Stimulated activated effector memory CD8-positive, alpha-beta T cell treated with anti-CD3 and anti-CD28 coated beads, Interleukin-12 subunit alpha, Interleukin-12 subunit beta, amount 100 ng/mL, for 72 hours (primary cell): ENCODE measurements around the gene MTHFD2L.

Source experiments
- ATAC-seq: fragments of 150-1000 bp; cut with Tn5 transposase; 2 replicates; pipeline ENCODE4 v1.10.0; 2021
- DNase-seq, 2 donors: peaks; one replicate each; pipeline ENCODE4 v3.0.0; 2021 to 2022; ENCODE audit warnings: low spot score in 2 of 2
- H3K27ac Mint-ChIP-seq: one replicate; pipeline ENCODE4 v1.8.0; 2022; ENCODE audit warnings: mild to moderate bottlenecking, mixed read lengths
- H3K36me3 Mint-ChIP-seq: one replicate; pipeline ENCODE4 v1.8.0; 2022; ENCODE audit warnings: mild to moderate bottlenecking, mixed read lengths
- H3K4me1 Mint-ChIP-seq: one replicate; pipeline ENCODE4 v1.8.0; 2022; ENCODE audit warnings: mixed read lengths
- H3K4me3 Mint-ChIP-seq: one replicate; pipeline ENCODE4 v1.8.0; 2022; ENCODE audit warnings: mild to moderate bottlenecking, mixed read lengths
- H3K9me3 Mint-ChIP-seq: one replicate; pipeline ENCODE4 v1.8.0; 2022; ENCODE audit warnings: mixed read lengths

The MTHFD2L gene

DNA sequence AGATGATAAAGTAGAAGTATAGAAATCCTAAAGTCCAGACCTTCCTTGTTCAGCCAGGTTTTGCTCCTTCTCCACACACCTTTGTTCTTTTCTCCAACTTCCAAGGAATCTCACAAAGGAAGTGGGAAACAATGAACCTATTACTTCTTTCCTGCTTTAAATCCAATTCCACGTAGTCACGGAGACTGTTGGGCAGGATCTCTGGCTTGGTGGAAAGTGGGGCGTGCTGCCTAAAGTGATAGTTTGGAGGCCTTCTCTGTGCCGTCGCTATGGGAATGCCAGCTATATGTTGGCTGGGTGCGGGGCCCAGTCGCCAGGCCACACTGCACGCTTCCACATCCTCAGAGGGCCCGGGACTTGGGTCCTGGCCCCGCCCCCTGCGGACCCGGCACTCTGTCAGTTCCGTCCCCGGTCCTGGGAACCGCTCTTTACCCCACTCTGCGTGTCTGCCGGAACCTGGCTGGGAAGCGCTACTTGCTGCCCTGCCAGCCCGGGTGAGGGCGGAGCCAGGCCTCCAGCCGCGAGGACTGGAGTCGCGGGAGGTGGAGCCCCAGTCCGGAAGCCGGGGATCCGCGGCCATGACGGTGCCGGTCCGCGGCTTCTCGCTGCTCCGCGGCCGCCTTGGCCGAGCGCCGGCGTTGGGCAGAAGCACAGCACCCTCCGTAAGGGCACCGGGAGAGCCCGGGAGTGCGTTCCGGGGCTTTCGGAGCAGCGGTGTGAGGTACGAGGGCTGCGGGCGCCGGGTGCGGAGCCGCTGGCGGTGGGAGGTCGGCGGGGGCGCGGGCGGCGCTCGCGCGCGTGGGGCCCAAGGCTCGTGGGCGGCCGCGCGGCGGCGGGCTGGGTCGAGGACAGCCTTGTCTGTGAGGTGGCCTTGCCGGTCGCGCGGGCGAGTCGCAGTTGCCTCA lies at the start of gene MTHFD2L:
TSS of gene MTHFD2L (plus strand) at position 558 of the 905 bp plus-strand sequence. CDS start at position 579, 21 bp downstream.
- Mint-ChIP-seq H3K4me3 (peak within 1 kb of the TSS; percentile 79), H3K27ac (peak within 1 kb of the TSS; percentile 92), H3K9me3 (no peaks in the 10 kb centered on the region), H3K4me1 (peaks cover 35% of the 10 kb centered on the region), H3K36me3 (peaks cover 35% of the 10 kb centered on the region)
- DNase-seq (peak; percentile 73 to 91), ATAC-seq (peak; percentile 99)

DNA sequence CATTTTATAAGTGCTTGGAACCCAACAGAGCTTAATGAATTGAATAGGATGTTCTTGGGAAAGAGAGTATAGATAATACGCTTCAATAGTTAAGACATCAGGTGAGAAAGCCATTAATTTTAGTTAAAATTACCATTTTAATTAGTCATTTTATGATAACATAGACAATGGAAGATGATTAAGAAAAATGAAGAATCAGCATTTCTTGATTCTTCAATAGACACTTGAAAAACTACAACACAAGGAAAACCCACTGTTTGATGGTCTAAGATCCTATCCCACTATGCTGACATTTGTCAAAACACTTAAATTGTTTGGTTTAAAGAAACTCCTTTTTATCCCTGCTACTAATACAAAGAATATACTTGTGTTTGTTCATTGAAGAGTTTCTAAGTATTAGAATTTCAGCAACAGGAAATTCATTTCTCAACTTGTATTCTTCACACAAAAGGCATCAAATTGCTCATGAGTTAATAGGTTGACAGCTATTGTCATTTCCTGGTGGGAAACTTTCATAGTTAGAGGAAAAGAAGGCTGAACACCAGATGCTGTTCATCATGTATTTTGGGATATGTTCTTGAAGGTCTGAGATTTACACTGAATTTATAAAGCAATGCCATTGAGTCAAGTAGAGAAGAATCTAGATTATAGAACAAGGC lies 49.3 kb upstream of the MTHFD2L start:
- H3K36me3 Mint-ChIP-seq, result no peaks in the 10 kb centered on the region

DNA sequence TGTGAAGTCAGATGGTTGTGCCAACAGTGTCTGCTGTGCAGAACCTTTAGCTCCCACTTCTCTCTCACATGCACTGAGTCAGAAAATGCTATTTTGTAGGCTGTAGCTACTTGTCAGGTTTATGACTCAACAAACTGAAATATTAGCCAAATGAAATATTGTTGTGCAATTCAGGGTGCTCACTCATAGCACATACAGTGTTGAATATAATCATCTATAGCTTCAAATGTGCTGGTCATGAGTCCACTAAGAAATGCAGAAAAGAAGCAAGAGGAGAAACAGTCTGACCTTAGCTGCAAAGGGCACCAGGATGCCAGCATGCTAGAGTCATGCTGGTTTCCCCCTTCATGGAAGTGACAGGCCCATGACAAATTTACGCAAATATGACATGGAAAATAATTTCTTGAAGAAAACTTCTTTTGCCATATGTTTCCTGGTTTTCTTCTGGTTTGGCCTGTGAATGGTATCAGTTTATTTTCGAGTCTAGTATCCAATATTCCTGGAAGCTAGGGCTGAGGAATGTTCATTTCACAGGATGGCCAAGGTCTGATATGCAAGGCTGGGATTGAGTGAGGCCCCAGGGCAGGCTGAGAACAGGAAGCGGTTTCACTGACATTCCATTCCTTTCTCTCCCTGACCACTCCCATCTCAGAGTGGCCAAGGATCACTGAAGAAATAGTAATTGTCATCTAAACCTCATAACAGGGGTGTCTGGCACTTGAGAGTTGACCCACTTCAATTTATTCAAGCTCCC lies 48.6 kb upstream of the MTHFD2L start:
- no peaks in the 10 kb centered on the region for H3K36me3 Mint-ChIP-seq
- no peaks in the 10 kb centered on the region for H3K4me1 Mint-ChIP-seq
- no peak overlapping the region for H3K27ac Mint-ChIP-seq
- ATAC-seq, result peak; percentile 47
- no peaks in the 10 kb centered on the region for H3K9me3 Mint-ChIP-seq
- DNase-seq, result no peak
- no peak overlapping the region for H3K4me3 Mint-ChIP-seq

More for the DNA sequence above, 49.3 kb upstream of the MTHFD2L start:
- H3K4me3 Mint-ChIP-seq, result no peak overlapping the region
- DNase-seq (no peak), ATAC-seq (no peak)
- no peaks in the 10 kb centered on the region for H3K4me1 Mint-ChIP-seq
- H3K27ac Mint-ChIP-seq, result no peak overlapping the region
- H3K9me3 Mint-ChIP-seq, result no peaks in the 10 kb centered on the region

DNA sequence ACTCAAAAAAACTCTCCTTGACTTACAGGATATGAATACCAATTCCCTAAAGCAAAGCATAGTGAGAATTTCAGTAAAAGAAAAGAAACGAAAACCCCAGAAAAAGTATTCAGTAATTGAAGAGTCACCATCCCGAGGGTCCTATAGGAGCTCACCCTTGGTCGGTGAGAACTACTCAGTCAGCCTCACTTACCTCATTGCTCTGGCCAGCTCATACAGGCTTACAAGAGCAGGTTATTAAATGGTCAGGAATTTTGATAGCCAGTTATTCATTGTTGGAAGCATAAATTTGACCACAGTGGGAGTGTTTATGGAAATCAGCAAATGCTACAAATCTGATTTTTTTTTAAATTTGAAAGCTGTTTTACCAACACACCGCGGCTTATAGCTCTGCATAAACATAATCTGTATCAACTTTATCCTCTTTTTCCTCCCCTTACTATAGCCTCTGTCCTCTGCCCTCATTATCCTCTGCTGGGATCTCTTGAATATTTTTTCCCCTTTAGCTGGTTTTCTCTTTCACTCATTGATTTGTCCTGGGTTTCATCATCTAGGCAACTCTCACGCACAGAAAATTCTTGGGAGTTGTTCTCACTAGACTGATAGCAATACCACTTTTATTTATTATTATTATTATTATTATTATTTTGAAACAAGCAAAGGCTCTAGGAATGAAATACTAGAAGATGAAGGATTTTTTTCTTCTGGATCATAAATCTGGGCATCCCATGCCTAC lies 47.9 kb upstream of the MTHFD2L start:
- no peak overlapping the region for H3K27ac Mint-ChIP-seq
- H3K4me3 Mint-ChIP-seq, result no peak overlapping the region
- H3K9me3 Mint-ChIP-seq, result no peaks in the 10 kb centered on the region
- no peaks in the 10 kb centered on the region for H3K36me3 Mint-ChIP-seq
- H3K4me1 Mint-ChIP-seq, result no peaks in the 10 kb centered on the region
- DNase-seq (no peak), ATAC-seq (no peak)

DNA sequence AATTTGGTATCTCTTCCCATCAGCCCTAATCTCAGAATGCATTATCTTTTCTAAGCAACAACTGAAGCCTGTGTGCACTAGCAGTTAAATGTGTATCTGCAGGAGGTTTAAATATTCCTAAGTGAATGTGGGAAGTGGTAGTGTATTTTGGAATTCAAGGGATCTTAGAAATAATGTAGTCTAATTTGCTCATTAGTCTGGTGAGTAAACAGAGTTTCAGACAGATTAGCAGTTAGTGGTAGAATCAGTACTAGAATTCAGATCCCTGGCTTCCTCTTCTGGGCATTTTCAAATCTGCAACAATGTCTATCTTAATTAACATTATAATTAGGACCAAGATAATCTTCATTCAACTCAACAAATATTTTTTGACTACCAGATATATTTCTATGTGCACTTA lies 47.2 kb upstream of the MTHFD2L start:
- Mint-ChIP-seq H3K36me3 (no peaks in the 10 kb centered on the region), H3K4me3 (no peak overlapping the region), H3K27ac (no peak overlapping the region), H3K9me3 (no peaks in the 10 kb centered on the region), H3K4me1 (no peaks in the 10 kb centered on the region)
- ATAC-seq (no peak), DNase-seq (no peak)

DNA sequence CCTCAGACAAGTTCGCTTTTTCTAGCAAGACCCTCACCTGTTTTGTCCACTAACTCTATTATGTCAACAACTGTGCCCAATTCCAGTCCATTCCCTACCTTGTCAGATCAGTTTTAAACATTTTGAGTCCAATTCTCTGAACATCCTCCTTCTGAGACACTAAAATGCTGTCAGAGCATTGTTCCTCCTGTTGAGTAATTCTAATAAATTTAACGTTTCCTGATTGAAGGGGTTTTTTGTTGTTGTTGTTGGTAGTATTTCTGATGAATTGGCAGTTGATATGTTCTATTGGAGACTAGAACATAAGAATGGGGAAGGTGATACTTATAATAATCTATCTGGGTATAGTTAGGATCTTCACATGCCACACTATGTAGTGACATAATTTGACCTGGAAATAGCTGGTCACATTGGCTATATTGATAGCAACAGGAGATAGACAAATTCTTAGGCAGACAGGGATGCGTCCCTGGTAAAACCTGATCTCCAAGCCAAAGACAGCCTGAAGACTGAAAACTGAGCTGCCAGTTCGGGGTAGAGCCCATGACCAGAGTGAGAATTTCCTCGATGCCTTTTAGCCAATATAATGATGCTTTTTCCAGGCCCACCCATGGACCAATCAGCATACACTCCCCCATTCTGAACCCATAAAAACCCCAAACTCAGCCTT lies 46.5 kb upstream of the MTHFD2L start:
- ATAC-seq (no peak), DNase-seq (no peak)
- H3K36me3 Mint-ChIP-seq, result no peaks in the 10 kb centered on the region
- no peaks in the 10 kb centered on the region for H3K4me1 Mint-ChIP-seq
- H3K4me3 Mint-ChIP-seq, result no peak overlapping the region
- no peak overlapping the region for H3K27ac Mint-ChIP-seq
- no peaks in the 10 kb centered on the region for H3K9me3 Mint-ChIP-seq

DNA sequence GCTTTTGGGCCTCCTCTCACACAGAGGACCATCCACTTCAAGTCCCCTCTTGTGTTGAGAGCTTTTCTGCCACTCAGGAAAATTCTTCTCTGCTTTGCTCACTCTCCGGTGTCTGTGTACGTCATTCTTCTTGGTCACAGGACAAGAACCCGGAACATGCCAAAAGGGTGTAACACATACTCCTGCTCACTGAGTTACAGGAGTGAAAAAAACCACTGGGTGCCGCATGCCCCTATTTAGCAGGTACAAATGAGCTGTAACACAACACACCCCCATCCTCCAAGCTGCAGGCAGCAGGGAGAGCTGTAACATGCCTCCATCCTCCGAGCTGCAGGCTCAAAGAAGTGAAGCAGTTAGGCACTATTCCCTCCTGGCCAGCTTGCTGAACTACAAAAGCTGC lies 45.9 kb upstream of the MTHFD2L start:
- no peaks in the 10 kb centered on the region for H3K4me1 Mint-ChIP-seq

DNA sequence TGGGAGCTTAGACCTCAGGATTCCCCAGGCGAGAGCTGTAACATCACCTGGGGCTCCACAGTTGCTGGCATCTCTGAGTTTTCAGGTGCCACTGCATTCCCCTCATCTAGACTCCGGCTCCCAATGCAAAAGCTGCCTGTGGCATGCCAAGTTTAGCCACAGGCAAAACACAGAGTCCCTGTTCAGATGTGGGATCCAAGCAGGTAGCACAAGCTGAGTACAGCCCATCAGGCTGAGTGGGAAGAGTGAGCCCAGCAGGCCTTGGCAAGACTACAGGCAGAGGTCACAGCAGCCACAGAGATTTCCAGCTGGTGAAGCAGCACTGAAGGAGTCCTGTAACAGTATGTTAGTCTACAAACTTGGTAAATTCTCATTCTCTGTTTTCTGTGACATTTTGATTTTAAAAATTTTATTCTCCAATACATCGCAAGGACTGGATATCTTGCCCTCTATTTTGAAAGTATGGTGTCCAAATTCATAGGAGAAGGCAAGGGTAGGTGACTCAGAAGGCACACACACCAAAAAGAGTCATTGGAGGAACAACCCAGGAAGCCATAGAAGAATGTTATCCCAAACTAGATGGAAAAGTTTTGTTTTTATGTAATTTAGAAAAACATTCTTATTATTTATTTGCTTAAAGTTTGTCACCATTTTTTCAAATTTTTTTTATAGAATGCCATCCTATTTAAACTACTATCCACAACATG lies 45.4 kb upstream of the MTHFD2L start:
- ATAC-seq, result no peak

More for the DNA sequence above, 45.9 kb upstream of the MTHFD2L start:
- ATAC-seq, result peak; percentile 11
- Mint-ChIP-seq H3K4me3 (no peak overlapping the region), H3K9me3 (no peaks in the 10 kb centered on the region), H3K36me3 (no peaks in the 10 kb centered on the region), H3K27ac (no peak overlapping the region)
- DNase-seq, result no peak

DNA sequence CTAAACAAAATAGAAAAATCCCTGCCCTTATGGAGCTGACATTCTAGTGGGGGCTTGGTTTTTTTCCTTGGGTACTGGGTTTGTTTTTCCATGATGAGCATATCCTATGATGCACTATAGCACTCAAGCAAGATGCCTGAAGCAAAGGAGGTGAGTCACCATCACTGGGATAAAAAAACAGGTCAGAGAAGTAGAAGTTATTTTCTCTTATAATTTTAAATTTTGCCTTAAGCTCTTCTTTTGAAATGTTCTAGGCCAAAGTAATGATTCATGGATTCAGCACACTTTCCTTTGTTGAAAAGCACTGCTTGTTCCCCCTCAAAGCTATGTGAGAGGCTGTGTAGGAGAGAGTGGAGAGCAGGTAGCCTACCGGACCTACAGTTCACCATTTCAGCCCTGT lies 43.7 kb upstream of the MTHFD2L start:
- H3K4me3 Mint-ChIP-seq, result no peak overlapping the region
- ATAC-seq, result no peak
- no peaks in the 10 kb centered on the region for H3K4me1 Mint-ChIP-seq
- no peaks in the 10 kb centered on the region for H3K9me3 Mint-ChIP-seq
- no peak overlapping the region for H3K27ac Mint-ChIP-seq
- no peaks in the 10 kb centered on the region for H3K36me3 Mint-ChIP-seq
- no peak for DNase-seq

More for the DNA sequence above, 45.4 kb upstream of the MTHFD2L start:
- Mint-ChIP-seq H3K4me1 (no peaks in the 10 kb centered on the region), H3K4me3 (no peak overlapping the region), H3K36me3 (no peaks in the 10 kb centered on the region), H3K9me3 (no peaks in the 10 kb centered on the region), H3K27ac (no peak overlapping the region)
- DNase-seq, result no peak

DNA sequence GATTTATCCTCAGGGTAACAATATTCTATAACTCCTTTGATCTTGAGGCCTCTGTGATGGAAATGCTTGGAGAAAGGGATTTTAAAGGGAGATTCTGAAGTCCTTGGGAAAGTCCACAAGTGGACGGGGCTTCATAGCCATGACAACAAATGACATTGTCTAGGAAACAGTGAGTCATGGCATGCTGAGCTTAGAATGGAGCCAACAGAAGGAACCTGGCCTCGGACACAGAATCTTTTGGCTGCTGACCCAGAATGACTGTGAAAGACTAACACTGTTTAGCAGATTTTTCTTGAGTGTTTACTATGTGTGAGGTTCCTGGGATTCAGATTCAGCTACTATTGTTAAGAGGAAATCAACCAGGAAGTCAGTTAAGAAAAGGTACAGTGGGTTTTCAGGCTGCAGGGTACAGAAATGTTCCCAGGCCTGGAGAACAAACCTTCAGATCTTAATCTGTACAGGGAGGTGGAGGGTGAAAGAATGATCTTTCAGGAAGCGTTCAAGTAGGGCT lies 40.8 kb upstream of the MTHFD2L start:
- DNase-seq, result no peak
- H3K4me3 Mint-ChIP-seq, result no peak overlapping the region
- H3K27ac Mint-ChIP-seq, result no peak overlapping the region
- ATAC-seq, result no peak
- H3K36me3 Mint-ChIP-seq, result no peaks in the 10 kb centered on the region
- H3K9me3 Mint-ChIP-seq, result no peaks in the 10 kb centered on the region
- no peaks in the 10 kb centered on the region for H3K4me1 Mint-ChIP-seq

DNA sequence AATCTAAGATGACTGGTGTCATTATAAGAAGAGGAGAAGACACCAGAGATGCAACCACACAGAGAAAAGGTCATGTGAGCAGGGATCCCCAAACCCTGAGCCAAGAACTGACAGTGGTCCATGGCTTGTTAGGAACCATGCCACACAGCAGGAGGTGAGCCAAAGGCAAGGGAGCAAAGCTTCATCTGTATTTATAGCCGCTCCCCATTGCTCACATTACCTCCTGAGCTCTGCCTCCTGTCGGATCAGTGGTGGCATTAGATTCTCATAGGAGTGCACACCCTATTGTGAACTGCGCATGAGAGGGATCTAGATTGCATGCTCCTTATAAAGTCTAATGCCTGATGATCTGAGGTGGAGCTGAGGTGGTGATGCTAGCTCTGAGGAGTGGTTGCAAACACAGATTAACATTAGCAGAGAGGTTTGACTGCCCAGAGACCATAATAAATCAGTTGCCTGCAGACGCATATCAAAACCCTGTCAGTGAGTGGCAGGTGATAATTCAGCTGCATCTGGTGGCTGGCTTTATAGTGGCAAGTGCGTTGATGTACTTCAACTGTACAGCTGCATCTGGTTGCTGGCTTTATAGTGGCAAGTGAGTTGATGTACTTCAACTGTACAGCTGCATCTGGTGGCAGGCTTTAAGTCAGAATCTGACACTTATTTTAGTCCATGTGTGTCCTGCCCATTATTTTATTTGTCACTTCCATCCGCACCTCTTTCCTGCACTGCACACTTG lies 39.1 kb upstream of the MTHFD2L start:
- DNase-seq, result no peak
- no peaks in the 10 kb centered on the region for H3K36me3 Mint-ChIP-seq
- ATAC-seq, result no peak
- no peaks in the 10 kb centered on the region for H3K4me1 Mint-ChIP-seq
- no peak overlapping the region for H3K27ac Mint-ChIP-seq
- no peaks in the 10 kb centered on the region for H3K9me3 Mint-ChIP-seq
- H3K4me3 Mint-ChIP-seq, result no peak overlapping the region

DNA sequence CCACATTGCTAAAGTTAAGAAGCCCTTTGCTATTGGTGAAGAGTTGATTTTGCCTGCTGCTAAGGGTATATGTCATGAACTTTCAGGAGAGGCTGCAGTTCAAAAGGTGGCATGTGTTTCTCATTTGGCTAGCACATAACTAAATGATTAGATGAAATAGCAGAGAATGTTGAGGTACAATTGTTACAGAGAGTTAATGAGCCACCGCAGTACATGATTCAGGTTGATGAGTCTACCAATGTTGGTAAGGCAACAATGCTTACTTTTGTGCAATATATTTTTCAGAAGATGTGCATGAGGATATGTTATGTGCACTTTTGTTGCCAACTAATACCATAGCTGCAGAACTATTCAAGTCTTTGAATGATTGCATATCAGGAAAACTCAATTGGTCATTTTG lies 37.8 kb upstream of the MTHFD2L start:
- ATAC-seq (no peak), DNase-seq (no peak)
- H3K4me3 Mint-ChIP-seq, result no peak overlapping the region
- H3K36me3 Mint-ChIP-seq, result no peaks in the 10 kb centered on the region
- H3K4me1 Mint-ChIP-seq, result no peaks in the 10 kb centered on the region
- H3K27ac Mint-ChIP-seq, result no peak overlapping the region
- H3K9me3 Mint-ChIP-seq, result no peaks in the 10 kb centered on the region
